HG02571 (cell line): ENCODE measurements around the gene EXD2.

Experiments used
- ATAC-seq: cut with Tn5 transposase; IDR thresholded peaks from one replicate; pipeline ENCODE4 v1.9.1; 2021; ENCODE audit warnings: mild to moderate bottlenecking, moderate library complexity; ENCODE audit not compliant: unreplicated experiment

The EXD2 gene

DNA sequence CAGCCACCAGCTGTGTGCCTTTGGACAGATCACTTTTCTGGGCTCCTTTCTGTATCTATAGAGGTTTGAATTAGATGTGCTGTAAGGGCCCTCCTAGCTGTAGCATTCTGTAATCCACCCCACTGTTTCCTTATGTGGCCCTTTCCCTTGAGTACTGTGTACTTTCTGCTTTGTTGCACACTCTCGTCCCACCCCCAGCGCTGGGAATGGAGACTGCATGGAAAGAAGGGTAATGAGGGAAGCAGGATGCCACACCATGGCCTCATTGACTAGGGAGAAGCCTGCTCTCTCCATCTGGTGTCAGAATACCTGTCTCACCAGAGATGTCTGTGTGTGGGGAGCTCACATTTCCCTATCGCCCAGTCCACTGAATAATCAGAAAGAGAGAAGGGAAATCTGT is 55.0 kb downstream of the EXD2 start:
- no peak for ATAC-seq

DNA sequence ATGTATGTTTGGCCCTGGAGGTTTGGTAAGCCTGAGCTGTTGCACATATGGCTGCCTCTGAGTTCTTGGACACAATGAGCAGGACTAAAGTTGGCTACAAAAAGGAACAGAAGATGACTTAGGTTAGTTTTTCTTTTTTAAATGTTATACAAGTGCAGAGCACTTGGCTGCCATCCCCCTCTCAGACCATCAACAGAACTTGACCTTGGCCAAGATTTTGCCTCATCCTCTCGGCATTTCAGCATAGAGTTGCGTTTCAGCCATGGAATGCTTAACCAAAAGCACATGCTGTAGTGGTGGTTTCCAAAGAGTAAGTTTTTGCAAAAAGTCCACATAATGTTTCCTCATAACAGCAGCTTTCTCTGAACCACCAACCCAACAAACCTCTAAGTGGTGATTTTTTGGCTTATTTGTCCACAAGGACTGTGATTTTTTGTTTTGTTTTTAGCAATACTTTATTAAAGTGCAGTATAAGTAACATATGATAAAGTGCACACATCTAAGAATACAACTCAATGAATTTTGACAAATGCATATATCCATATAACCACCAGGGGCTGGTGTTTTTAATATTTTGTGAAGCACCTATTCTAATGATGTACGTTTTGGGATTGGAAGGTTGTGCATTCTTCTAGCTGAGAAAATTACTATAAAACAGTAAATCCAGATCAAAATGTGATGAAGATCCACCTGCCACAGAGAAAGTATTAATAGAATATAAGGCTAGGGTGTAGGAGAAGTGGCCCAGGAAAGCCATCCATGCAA is 56.6 kb downstream of the EXD2 start:
- no peak for ATAC-seq

DNA sequence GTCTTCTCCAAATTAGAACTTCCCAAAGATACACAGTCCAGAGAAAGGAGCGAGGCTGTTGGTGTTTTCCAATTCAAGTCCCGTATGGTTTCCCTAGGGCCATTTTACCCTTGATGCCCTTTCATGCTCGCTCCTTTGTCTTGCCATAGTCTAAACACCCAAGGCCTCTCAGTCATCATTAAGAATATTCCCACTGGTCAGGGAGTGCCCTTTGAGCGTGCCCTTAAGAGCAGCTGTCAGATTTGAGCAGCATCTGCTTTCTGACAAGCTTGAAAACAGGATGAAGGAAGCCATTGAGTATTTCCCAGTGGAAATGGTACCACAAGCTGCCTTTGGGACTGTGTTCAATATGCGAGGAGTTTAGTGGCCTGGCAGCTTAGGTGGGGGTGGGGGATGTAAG is 58.3 kb downstream of the EXD2 start:
- ATAC-seq: no peak

DNA sequence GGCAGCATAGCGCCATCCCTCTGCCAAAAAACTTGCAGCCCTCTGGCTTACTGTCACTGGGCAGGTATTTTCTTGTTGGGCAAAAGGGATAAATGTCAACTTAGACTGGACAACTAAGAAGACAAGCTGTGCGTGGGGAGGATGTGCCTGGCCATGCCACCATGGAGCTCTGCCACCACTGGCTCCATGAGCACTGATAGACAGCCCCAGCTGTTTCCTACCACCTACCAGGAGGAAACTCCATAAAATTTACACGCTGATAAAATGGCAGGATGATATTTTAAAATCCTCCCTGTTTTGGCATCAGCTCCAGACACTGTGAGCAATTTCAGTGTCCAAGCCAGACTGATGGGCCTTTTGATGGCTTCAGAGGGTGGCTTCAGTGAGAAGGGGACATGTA is 61.6 kb downstream of the EXD2 start:
- no peak for ATAC-seq

DNA sequence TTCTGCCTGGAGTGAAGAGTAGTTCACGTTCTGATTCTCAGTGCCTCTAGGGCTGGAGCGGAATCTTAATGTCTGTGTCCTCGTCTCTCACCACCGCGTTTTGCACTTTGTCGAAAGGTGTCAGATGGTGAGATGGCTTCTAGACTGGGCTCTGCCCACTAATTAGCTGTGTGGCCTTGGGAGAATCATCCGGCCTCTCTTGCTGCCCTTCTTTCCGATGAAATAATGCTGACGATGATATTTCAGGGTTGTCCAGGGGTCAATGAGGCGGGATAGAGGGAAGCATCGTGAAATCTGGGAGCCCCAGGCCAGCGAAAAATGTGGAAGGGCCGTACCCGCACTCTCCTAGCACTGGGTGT is 67.8 kb downstream of the EXD2 start:
- ATAC-seq: no peak

DNA sequence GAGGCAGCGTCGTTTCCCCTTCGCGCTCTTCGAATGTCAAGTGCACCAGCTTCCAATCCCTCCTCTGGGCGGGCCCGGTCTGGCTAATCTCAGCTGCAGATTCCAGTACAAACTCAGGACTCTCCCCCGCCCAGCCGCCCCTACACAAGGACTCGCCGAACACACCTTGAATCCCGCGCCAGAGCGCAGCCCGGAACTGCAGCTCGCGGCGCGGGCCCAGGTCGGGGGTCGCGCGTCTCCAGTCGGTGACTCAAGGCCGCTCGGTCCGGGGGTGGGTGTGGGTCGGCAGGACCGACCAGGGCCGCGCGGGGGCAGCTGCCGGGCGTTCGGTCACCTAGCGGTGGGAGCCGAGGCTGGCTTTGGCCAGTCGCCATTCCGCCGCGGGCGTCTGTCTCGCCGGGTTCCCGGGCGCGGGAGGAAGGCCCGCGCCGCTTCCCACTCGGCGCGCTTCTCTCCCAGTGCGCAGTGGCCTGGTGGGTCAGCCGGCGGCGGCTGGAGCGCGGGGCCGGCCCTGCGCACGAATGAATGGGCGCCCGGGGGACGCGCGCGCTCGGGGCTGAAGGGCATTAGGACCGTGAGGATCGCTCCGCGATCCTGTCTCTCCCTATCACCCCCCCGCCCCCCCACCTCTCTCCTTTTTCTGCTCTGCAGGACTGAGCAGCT is 68.4 kb downstream of the EXD2 start, which contains the start of gene GALNT16:
Gene GALNT16, plus strand, starts transcription at position 632 of the 663 bp plus-strand sequence. CDS start 133 bp downstream, outside the sequence.
- ATAC-seq: no peak

DNA sequence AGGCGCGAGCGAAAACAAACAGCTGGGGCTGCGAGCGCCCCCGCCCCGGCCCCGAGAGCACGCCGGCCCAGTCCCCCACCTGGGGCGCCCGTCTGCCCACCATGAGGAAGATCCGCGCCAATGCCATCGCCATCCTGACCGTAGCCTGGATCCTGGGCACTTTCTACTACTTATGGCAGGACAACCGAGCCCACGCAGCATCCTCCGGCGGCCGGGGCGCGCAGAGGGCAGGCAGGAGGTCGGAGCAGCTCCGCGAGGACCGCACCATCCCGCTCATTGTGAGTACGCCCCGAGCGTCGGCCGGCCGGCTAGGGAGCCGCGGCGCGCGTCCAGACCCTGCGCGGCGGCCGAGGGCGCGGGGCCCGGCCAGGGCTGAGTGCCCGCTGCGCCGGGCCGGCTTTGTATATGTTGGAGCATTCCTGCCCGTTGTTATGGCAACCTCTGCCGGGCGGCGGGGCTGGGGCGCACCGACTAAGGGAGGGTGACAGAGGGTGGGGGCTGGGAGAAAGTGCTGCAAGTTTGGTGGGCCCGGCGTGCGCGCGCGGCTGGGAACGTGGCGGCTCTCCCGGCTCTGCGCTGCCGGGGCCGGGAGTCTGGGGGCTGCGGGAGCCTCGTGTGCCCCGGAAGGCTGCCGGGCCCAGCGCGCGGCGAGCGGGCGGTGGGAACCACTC is 69.0 kb downstream of the EXD2 start:
- no peak for ATAC-seq

DNA sequence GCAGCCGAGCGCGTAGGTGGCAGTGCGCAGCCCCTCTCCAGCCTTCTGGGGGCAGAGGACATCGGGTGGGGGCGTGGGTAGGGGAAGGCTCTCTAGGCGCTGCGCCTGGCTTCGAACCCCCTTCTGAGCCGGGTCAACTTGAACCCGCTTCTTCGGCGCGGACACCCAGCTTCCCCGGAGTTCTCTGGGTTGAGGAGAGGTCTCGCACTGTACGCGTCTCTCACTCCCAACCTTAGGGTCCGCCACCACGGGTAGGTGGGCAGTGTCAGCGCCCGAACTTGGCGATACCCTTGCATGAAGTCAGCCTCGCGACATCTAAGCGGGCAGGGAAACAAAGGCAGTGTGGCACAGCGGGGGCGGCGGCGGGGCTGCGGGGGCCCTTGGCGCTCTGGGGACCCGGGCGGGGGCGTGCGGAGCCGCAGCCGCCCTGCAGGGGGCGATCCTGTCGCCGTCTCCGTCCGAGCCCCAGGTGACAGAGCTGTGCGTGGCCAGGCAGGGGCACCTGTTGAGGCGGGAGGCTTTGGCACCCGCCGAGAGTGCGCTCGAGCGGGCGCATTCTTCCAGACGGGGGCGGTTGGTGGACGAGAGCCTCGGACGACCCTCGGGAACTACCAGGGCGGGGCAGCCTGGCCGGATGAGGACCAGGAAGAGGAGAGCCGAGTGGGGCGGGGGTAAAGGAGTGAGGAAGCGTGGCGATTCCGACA is 69.7 kb downstream of the EXD2 start:
- no peak for ATAC-seq

DNA sequence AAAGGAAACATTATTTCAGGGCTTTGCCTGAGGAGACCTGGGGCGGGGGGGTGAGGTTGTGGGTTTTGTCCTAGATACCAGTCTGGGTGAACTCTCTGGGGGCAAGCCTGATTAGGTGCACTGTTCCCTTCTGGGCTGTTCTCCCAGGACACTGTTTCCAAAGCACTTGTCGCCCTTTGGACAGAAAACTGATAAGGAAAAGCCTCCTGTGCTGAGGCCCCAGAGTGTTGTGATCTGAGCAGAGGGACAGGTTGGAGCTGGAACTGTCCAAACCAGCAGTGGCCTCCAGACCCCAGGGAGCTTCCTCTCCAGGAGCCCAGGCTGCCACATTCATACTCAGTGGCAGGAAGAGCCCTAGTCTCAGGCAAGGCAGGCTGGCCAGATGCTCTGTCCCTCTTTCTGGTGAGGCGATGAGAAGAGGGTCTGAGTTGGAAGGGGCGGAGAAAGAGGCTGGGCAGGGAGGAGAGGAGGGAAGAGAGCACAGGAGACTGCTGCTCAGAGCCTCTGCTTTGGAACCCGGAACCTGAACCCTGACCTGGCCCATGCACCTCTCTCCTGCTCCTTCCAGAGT is 70.5 kb downstream of the EXD2 start:
- ATAC-seq: no peak

DNA sequence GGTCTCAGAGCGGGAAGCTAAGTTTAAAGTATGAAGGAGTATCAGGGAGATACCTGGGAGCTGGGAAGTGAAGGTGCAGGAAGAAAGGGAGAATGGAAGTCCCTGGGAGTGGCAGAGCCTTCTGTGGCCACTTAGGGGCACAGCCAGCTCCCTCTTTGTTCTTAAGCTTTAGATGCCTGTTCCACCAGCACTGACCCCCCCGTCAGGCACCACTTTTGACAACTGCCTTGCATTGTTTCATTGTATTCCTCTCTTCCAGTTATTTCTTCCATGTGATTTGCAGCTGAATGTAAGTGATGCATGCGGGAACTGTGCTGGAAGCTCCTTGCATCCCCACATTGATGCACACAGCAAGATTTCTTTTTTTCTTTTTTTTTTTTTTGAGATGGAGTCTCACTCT is 71.2 kb downstream of the EXD2 start:
- ATAC-seq: no peak

DNA sequence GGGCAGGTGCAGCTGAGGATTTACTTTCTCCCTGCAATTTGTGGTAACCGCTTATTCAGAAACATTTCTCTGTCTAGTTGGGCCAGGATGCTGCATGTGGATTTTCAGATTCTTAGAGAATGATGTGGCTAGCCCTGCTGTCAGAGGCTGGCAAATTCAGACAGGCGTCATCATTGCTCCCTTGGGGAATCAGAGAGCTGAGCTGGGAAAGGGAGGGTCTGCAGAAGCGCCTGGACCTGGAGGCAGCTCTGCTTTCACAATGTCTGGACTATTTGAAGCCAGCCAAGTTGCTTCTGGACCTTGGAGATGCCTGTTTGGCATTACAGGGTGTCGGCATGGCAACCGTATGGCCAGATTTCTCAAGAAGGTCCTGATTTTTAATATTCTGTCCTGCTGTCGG is 72.1 kb downstream of the EXD2 start:
- ATAC-seq: no peak

DNA sequence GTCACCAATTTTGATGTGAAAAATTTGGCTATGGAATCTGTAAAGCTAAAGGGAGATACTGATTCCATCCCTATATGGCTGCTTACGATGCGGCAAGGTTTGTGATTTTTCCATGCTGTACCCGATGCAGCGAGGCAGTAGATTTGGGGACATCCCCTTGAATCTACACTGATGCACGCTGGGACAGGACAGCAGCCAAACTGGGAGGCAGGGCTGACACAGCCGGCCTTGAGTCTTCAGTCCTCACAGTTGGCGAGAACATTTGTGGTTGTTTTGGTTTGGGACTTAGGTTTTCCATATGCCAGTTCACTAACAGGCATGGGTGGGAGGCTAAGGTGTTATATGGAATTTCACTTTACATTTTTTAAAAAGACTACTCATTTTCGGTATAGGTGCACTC is 72.5 kb downstream of the EXD2 start:
- no peak for ATAC-seq

DNA sequence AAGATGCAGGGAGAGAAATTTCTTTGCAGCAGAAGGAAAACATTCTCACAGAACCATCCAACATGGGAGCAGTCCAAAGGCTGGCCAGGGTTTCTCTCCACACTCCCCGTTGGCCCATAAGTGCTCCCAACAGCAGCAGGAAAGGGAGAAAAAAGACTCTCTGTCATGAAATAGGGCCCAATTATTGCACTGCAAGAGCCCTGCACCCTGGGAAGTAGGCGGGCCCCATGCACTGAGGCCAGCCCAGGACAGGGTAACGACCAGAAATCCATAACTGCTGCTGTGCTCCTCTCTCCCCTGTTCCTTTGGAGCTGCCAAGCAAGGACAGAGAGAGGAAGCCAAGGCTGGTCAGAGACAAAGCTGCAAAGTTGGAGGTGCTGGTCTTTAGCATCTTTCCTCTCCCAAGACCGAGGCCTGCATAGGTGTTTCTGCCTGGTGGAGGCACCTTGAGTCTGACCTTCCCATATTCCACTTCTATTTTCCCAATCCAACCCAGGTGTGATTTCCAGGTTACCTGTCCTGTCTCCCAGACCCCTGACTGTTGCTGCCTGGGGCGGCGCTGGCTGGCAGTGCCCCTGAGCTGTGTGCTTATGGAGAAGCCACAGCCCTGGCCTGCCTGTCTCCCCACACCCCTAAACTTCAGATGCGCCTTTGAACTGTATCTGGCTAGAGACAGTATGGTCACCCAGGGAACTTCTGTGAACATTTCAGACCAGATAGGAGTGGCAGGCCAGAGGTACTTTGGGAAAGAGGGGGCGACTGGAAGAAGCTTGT is 75.5 kb downstream of the EXD2 start:
- ATAC-seq: no peak

DNA sequence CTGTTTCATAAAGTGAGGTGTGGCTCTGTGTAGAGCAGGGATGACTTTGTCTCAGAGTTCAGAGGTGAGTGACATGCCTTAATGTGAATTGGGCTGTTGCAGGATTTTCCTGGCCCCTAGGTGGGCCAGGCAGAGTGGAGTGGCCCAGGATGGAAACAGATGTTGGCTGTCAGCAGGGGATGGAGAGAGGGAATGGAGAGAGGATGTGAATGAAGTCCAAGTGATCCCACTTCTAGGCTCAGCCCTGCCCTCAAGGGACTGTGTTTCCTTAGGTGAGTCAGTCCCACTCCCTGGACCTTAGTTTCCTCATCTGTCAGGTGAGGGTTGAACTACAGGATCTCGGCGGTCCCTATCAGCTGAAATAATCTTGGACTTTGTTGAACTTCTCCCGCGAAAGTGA is 76.2 kb downstream of the EXD2 start:
- no peak for ATAC-seq

DNA sequence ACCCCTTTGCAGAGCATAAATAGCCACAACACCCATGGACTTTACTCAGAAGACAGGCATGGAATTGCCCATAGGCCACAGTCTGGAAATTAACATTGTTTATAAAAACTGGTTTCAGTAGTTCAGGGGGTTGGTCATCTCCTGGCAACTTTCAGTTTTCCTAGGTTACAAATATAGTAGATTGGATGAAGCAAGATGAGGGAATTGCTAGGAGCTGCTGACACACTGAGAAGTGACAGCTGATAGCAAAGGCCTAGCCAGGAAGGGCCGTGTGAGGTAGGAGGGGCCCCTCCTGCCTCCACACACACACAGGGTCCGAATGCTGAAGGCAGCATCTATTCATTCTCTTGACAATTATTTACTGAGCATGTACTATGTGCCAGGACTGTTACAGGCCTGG is 76.9 kb downstream of the EXD2 start:
- ATAC-seq: no peak

DNA sequence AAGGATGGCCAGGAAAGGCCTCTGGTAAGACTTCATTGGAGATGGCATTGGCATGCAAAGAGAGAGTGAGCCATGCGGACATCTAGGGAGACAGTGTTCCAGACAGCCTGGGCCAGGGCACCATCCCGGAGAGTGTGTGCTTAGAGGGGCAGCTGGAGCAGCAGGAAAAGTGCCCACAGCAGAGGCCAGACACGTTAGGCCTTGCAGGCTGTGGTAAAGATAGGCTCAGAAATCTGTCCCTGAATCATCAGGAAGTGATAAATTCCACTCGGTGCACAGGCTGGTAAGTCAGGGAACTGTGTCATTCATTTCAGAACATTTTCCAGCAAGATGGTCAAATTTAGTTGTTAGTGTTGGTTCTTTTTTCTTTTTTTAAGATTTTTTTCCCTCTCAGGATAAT is 77.5 kb downstream of the EXD2 start:
- ATAC-seq: no peak

DNA sequence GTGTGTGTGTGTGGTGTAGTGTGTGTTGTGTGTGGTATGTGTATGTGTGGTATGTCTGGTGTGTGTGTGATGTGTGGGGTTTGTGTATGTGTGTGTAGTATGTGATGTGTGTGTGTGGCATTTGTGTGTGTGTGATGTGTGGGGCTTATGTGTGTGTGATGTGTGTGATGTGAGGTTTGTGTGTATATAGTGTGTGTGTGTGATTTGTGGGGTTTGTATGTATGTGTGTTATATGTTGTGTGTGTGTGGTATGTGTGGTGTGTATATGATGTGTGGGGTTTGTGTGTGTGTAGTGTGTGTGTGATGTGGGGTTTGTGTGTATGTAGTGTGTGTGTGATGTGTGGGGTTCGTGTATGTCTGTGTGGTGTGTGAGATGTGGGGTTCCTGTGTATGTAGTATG is 78.1 kb downstream of the EXD2 start:
- no peak for ATAC-seq

DNA sequence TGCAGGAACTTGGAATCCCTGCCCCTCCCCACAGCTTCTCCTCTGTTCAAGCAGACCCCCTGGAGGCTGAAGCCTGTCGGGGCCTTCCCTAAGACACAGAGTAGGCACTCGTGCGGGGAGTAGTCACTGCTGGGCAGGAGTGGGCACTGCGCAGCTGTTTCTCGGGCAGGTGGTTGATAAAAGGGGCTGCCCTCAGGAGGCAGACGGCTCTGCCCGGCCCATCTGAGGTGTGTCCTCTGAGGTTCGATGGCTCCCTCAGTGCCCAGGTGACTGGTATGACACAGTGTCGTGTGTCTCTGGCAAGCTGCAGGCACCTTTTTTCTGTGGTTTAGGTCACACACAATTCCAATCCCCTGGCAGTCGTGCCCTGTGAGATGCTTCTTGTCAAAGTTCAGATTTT is 78.8 kb downstream of the EXD2 start:
- no peak for ATAC-seq

DNA sequence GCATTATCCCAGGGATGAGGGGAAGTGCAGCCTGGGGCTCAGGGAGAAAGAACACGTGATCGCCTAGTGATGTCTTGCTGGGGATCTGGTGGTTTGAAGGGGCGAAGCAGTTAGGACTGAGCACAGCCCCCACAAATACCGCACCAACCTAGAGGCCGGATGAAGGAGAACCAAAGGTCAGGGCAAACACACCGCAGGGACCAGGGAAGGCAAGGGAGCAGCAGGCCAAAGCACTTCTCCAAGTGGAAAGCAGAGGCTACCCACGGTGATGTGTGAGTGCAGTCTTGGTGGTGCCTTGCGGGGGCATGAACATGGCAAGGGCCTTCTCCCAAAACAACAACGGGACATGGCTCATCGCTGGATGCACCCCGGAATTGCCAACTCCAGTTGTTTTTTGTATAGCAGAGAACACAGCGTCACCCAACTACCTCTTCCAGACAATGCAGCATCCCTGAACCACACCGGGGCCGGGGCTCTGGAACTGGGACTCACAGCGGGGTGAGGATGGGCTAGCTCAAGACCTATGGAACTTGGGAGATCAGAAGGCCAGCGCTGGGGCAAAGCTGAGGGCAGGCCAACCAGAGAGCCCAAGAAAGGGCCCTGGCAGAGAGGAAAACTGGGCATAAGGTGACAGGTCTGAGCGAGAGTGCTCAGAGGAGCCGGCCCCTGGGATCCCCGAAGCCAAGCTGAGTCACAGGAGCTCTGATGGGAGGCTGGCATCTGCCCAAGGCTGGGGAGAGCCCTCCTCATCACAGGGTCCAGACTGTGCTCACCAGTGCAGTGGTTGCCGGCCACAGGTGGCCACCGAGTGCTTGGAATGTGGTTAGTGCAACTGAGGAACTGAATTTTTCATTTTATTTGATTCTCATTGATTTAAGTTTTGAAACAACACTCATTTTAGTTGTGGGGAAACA is 79.8 kb downstream of the EXD2 start:
- ATAC-seq: no peak
